ENCODE data around the gene ZNF282.
"Not testable (repeated sequence)": the region's sequence is repeated elsewhere in the genome, so short reads cannot be mapped to it uniquely, and the experiment has no call there.

Gene ZNF282

GRCh38 chr7:149261316-149261828 is 66.0 kb downstream of the ZNF282 start:
- no peak for DNase-seq

GRCh38 chr7:149261829-149262617 is 66.7 kb downstream of the ZNF282 start, which contains the start of gene ZNF783:
Gene ZNF783, plus strand, starts transcription at chr7:149262196. Its CDS starts 138 bp downstream, at chr7:149262334.
- DNase-seq, result peak; percentile 48 to 86

- no peak for DNase-seq
These were observed 71.1 kb downstream of the ZNF282 start for GRCh38 chr7:149266451-149266850.

- DNase-seq, result no peak
These were observed 72.4 kb downstream of the ZNF282 start for GRCh38 chr7:149267733-149268132.

GRCh38 chr7:149274424-149274823 is 79.1 kb downstream of the ZNF282 start:
- DNase-seq, result not testable (repeated sequence)

Data from bone marrow (tissue), 2 donors.